Keratinocyte (primary cell): ENCODE results near the gene DSCAM. TPM values are rescaled to one million over a fixed set of nuclear protein-coding genes. Genes with fewer than 3 reads are reported as not detected.

Experiments used
- DNase-seq: peaks from one replicate; pipeline ENCODE4 v3.0.0-alpha.2; 2011; ENCODE audit warnings: low read depth, missing footprints, low spot score
- FAIRE-seq: peaks from 2 replicates; lab custom pipeline; 2011; peaks lifted over from hg19 to GRCh38; lab: Jason Lieb, UNC
- H2AFZ ChIP-seq: 2 replicates; pipeline ENCODE4 v1.6.0; 2012; ENCODE audit warnings: low read length, control low read depth, inconsistent platforms; ENCODE audit not compliant: control insufficient read depth
- H3K27ac ChIP-seq: 2 replicates; pipeline ENCODE4 v1.5.1; 2011; ENCODE audit warnings: low read length; ENCODE audit not compliant: control insufficient read depth, insufficient read depth
- H3K27me3 ChIP-seq: 3 replicates; pipeline ENCODE4 v1.6.0; 2011; ENCODE audit warnings: low read length; ENCODE audit not compliant: control insufficient read depth, insufficient read depth; ENCODE audit errors: extremely low read depth
- H3K36me3 ChIP-seq, 2 experiments: 2 replicates in 1 of 2; 3 replicates in 1 of 2; pipeline ENCODE4 v1.5.1; 2011; ENCODE audit warnings: low read length in 2 of 2, mild to moderate bottlenecking in 1 of 2; ENCODE audit not compliant: control insufficient read depth in 2 of 2, insufficient read depth in 2 of 2; ENCODE audit errors: extremely low read depth in 1 of 2
- H3K4me1 ChIP-seq: 3 replicates; pipeline ENCODE4 v1.5.1; 2011; ENCODE audit warnings: low read length; ENCODE audit not compliant: control insufficient read depth, insufficient read depth; ENCODE audit errors: extremely low read depth
- H3K4me2 ChIP-seq: 3 replicates; pipeline ENCODE4 v1.6.0; 2011; ENCODE audit warnings: low read depth, low read length; ENCODE audit not compliant: control insufficient read depth, insufficient read depth; ENCODE audit errors: extremely low read depth
- H3K4me3 ChIP-seq, 3 experiments: fragments of 200-600 bp in 1 of 3; sonication (generic) in 1 of 3; 2 replicates in 2 of 3; 3 replicates in 1 of 3; pipeline ENCODE4 v1.5.1; 2011 to 2016; ENCODE audit warnings: low read length in 3 of 3, mild to moderate bottlenecking in 3 of 3, control low read depth in 2 of 3, inconsistent platforms in 1 of 3, low read depth in 1 of 3, mixed read lengths in 1 of 3, mixed run types in 1 of 3, moderate library complexity in 1 of 3; ENCODE audit not compliant: control insufficient read depth in 2 of 3, insufficient read depth in 2 of 3; ENCODE audit errors: extremely low read depth in 1 of 3
- H3K79me2 ChIP-seq: 2 replicates; pipeline ENCODE4 v1.6.0; 2012; ENCODE audit warnings: low read length; ENCODE audit not compliant: control insufficient read depth, insufficient read depth
- H3K9ac ChIP-seq: 3 replicates; pipeline ENCODE4 v1.6.0; 2011; ENCODE audit warnings: low read length; ENCODE audit not compliant: control insufficient read depth, insufficient read depth; ENCODE audit errors: extremely low read depth
- H3K9me1 ChIP-seq: 3 replicates; pipeline ENCODE4 v1.6.0; 2011; ENCODE audit warnings: low read length; ENCODE audit not compliant: control insufficient read depth, insufficient read depth; ENCODE audit errors: extremely low read depth
- H3K9me3 ChIP-seq: 2 replicates; pipeline ENCODE4 v1.5.1; 2012; ENCODE audit warnings: low read depth, low read length; ENCODE audit not compliant: control insufficient read depth
- H4K20me1 ChIP-seq: 3 replicates; pipeline ENCODE4 v1.6.0; 2011; ENCODE audit warnings: low read length; ENCODE audit not compliant: control insufficient read depth, insufficient read depth; ENCODE audit errors: extremely low read depth
- CTCF ChIP-seq, 3 experiments: IDR thresholded peaks in 1 of 3; conservative IDR thresholded peaks in 1 of 3; optimal IDR thresholded peaks in 1 of 3; 2 replicates in 2 of 3; 3 replicates in 1 of 3; pipeline versions ENCODE3 to v1.5.1; 2011; ENCODE audit warnings: low read length in 3 of 3, mild to moderate bottlenecking in 3 of 3, moderate library complexity in 2 of 3, control low read depth in 1 of 3, inconsistent platforms in 1 of 3; ENCODE audit not compliant: insufficient read depth in 2 of 3; ENCODE audit errors: extremely low read depth in 1 of 3
- EZH2 ChIP-seq: IDR thresholded peaks from one replicate; pipeline ENCODE4 v1.6.1; 2012; ENCODE audit warnings: inconsistent platforms, mild to moderate bottlenecking, low read length, moderate library complexity
- dilution Hi-C: fragments of 300-500 bp; cut with MboI; formaldehyde crosslinking; loops from one replicate; pipeline ENCODE4 v1.7.0; 2020; ENCODE audit warnings: low sequenced_read_pairs; ENCODE audit not compliant: extremely low pct_ligation_motif_present
- polyA plus RNA-seq, 5 experiments: library from polyadenylated mRNA; depleted of rRNA in 3 of 5; stranded (reverse) in 3 of 5; stranded (forward) in 1 of 5; unstranded in 1 of 5; fragments of >200 nt; gene quantifications; 1 replicate in 1 of 5; 2 replicates in 3 of 5; 3 replicates in 1 of 5; pipeline versions ENCODE4 v1.2.1 to v1.2.3, GENCODE V29; 2011 to 2012; ENCODE audit warnings: missing spikeins in 2 of 5, low read depth in 1 of 5, low replicate concordance in 1 of 5

The DSCAM gene
- polyA plus RNA-seq, 1 donor (not counting 4 experiments of a cell fraction or from before 2014, with no cell fraction given), result 2.1 TPM

- DNase-seq, result no peak
- Histone ChIP-seq H3K9ac (no peak overlapping the region), H3K27me3 (no peaks in the 10 kb centered on the region), H3K36me3 (no peaks in the 10 kb centered on the region), H3K9me1 (no peaks in the 10 kb centered on the region), H3K4me1 (peaks cover 16% of the 10 kb centered on the region), H3K4me2 (no peak overlapping the region), H2AFZ (no peak overlapping the region), H3K4me3 (no peak overlapping the region), H3K79me2 (no peaks in the 10 kb centered on the region), H3K9me3 (no peaks in the 10 kb centered on the region), H3K27ac (no peak overlapping the region), H4K20me1 (no peaks in the 10 kb centered on the region)
- TF ChIP-seq CTCF (optimal IDR thresholded peaks at IDR 0.05 in 1 of 3, IDR thresholded peaks at IDR 0.05 in 1 of 3, conservative IDR thresholded peaks at IDR 0.05 in 1 of 3; ENCODE audit: extremely low read depth in 1 of 3, insufficient read depth in 2 of 3, low read length in 3 of 3) (no peak), EZH2 (no peak)
- FAIRE-seq, result no peak
- dilution Hi-C loops, result no loop called here
These were observed 35.4 kb upstream of the DSCAM start for GRCh38 chr21:40882192-40882915.

- no peaks in the 10 kb centered on the region for H4K20me1 ChIP-seq
- H3K27ac ChIP-seq, result no peak overlapping the region
- DNase-seq (no peak), FAIRE-seq (no peak)
- H3K9ac ChIP-seq, result no peak overlapping the region
- peaks cover 10% of the 10 kb centered on the region for H3K4me1 ChIP-seq
- dilution Hi-C loops, result no loop called here
- no peak for TF ChIP-seq EZH2
- TF ChIP-seq CTCF (optimal IDR thresholded peaks at IDR 0.05 in 1 of 3, IDR thresholded peaks at IDR 0.05 in 1 of 3, conservative IDR thresholded peaks at IDR 0.05 in 1 of 3; ENCODE audit: extremely low read depth in 1 of 3, insufficient read depth in 2 of 3, low read length in 3 of 3), result no peak
- no peaks in the 10 kb centered on the region for H3K9me1 ChIP-seq
- no peaks in the 10 kb centered on the region for H3K36me3 ChIP-seq
- H3K4me3 ChIP-seq, result no peak overlapping the region
- no peaks in the 10 kb centered on the region for H3K9me3 ChIP-seq
- no peaks in the 10 kb centered on the region for H3K27me3 ChIP-seq
- H3K4me2 ChIP-seq, result no peak overlapping the region
- H3K79me2 ChIP-seq, result no peaks in the 10 kb centered on the region
- no peak overlapping the region for H2AFZ ChIP-seq
These were observed 34.8 kb upstream of the DSCAM start for GRCh38 chr21:40881767-40882166.
